ENCODE results near the gene OR2A1. TPM values are rescaled to one million over a fixed set of nuclear protein-coding genes. Genes with fewer than 3 reads are reported as not detected.
"Not testable (repeated sequence)": the region's sequence is repeated elsewhere in the genome, so short reads cannot be mapped to it uniquely, and the experiment has no call there.

OR2A1 gene
- total and polyA plus RNA-seq, 2 of the 8 experiments (the other 6 are each of a cell fraction or from before 2014, with no cell fraction given) = 0.05 TPM; not detected in 1

DNA sequence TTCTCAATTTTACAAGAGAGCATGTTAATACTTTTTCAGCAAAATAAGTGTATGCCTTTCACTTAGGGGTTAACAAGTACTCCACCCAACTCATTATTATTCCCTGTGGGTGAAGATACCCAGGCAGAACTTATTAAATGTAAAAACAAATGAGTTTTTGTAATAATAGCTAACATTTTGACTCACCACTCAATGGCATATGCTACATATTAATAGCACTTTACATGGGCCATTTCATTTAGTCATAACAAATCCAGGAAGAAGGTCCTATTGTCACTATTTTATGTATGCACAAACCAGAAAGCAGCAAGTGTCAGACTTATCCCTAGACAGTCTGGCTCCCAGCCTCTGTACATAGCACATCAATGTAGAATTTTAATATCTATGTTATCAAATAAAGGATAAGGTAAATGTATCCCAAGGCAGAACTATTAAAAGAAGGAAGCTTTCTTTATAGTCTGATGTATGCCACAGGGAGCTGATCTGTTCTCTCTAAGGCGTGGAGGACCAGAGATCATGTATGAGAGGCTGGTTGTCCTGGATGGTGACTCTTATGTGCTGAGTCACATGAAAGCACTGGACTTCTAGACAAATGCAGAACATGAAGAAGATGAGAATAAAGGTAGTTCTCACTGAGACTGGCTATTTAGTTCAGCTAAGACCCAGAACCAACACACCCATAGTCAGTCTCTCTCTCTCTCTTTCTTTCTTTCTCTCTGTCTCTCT is 9.5 kb upstream of the OR2A1 start:
- H3K23ac ChIP-seq (ENCODE audit: insufficient read length); H3K4me2 ChIP-seq (ENCODE audit: insufficient read depth in 1 of 2, low read depth in 2 of 2, low read length in 2 of 2); H2BK20ac ChIP-seq (ENCODE audit: low read length); H3K79me2 ChIP-seq (ENCODE audit: control insufficient read depth in 1 of 2, insufficient read depth in 2 of 2, low read length in 2 of 2); H4K5ac ChIP-seq (ENCODE audit: insufficient read length, low read depth, low read length); H2BK15ac ChIP-seq (ENCODE audit: low read length); FAIRE-seq; POLR2A ChIA-PET (ENCODE audit: partially characterized antibody); H3K4me1 ChIP-seq (replicated peaks in 1 of 4; ENCODE audit: control insufficient read depth in 3 of 4, insufficient read depth in 4 of 4, low read length in 3 of 4); CTCF ChIA-PET (ENCODE audit: partially characterized antibody); DNase-seq (ENCODE audit: low read depth in 1 of 2, low spot score in 2 of 2); H4K91ac ChIP-seq (replicated peaks; ENCODE audit: insufficient read length, low read length); H2BK12ac ChIP-seq (ENCODE audit: low read depth, low read length); H3K9me3 ChIP-seq (ENCODE audit: insufficient read depth in 2 of 2, low read depth in 1 of 2, low read length in 1 of 2); H3K9ac ChIP-seq (replicated peaks in 1 of 4; ENCODE audit: extremely low read depth in 1 of 4, low read depth in 3 of 4, low read length in 3 of 4); H3K14ac ChIP-seq (ENCODE audit: insufficient read length); H4K8ac ChIP-seq (ENCODE audit: extremely low read depth, insufficient read depth, low read length); H2AFZ ChIP-seq (ENCODE audit: low read length); H3K27ac ChIP-seq (ENCODE audit: low read depth, low read length); H3K56ac ChIP-seq (replicated peaks; ENCODE audit: insufficient read length, low read depth, low read length); H3K27me3 ChIP-seq (replicated peaks in 1 of 4; ENCODE audit: control insufficient read depth in 3 of 4, extremely low read depth in 1 of 4, insufficient read depth in 3 of 4, low read length in 3 of 4); H4K20me1 ChIP-seq (replicated peaks in 1 of 2; ENCODE audit: control insufficient read depth in 1 of 2, insufficient read depth in 2 of 2, low read length in 2 of 2); H3K79me1 ChIP-seq (ENCODE audit: low read depth, low read length); H2BK5ac ChIP-seq (ENCODE audit: low read depth, low read length); H2AK5ac ChIP-seq (ENCODE audit: low read depth, low read length); H3K4ac ChIP-seq (replicated peaks; ENCODE audit: insufficient read length, low read depth, low read length); H2BK120ac ChIP-seq (replicated peaks; ENCODE audit: low read depth, low read length); H3K18ac ChIP-seq (ENCODE audit: extremely low read depth, low read length); H3K36me3 ChIP-seq (ENCODE audit: control insufficient read depth in 2 of 4, insufficient read depth in 4 of 4, low read length in 3 of 4); H3K23me2 ChIP-seq (ENCODE audit: low read depth, low read length); H3K4me3 ChIP-seq (ENCODE audit: extremely low read depth in 1 of 4, insufficient read depth in 2 of 4, low read depth in 3 of 4, low read length in 4 of 4): not testable (repeated sequence)
- WGBS, 2 experiments (ENCODE audit: extremely low coverage in 1 of 2, insufficient coverage in 1 of 2, insufficient read length in 1 of 2, insufficient replicate concordance in 2 of 2, low coverage in 1 of 2, low lambda C conversion rate in 2 of 2, missing lambda C conversion rate in 1 of 2) = no CpG with 5 or more reads among the region's 1 CpG

DNA sequence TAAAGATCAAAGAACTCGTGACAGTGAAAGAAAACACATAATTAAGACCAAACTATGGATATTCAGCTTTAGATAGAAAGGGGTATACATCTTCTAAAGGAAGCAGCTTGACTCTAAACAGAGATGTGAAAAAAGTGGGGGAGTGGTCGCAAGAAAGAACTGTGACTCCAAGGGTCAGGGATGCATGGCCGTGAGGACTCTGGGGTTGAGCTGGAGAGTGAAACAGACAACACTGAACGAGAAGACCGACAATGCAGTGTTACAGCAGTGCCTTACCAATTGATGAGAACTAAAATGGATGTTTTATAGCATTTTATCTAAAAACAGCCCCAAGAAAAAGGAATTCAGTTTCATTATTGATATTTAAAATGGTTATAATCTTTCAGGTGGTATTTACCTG is 8.6 kb upstream of the OR2A1 start:
- no CpG with 5 or more reads among the region's 5 CpGs for WGBS, 2 experiments (ENCODE audit: extremely low coverage in 1 of 2, insufficient coverage in 1 of 2, insufficient read length in 1 of 2, insufficient replicate concordance in 2 of 2, low coverage in 1 of 2, low lambda C conversion rate in 2 of 2, missing lambda C conversion rate in 1 of 2)
- H3K23ac ChIP-seq (ENCODE audit: insufficient read length); FAIRE-seq: not testable (repeated sequence)

More for the DNA sequence above, 8.6 kb upstream of the OR2A1 start:
- H3K79me1 ChIP-seq (ENCODE audit: low read depth, low read length); H4K20me1 ChIP-seq (replicated peaks in 1 of 2; ENCODE audit: control insufficient read depth in 1 of 2, insufficient read depth in 2 of 2, low read length in 2 of 2); H4K91ac ChIP-seq (replicated peaks; ENCODE audit: insufficient read length, low read length); H3K27me3 ChIP-seq (replicated peaks in 1 of 4; ENCODE audit: control insufficient read depth in 3 of 4, extremely low read depth in 1 of 4, insufficient read depth in 3 of 4, low read length in 3 of 4); H2BK20ac ChIP-seq (ENCODE audit: low read length); H2BK120ac ChIP-seq (replicated peaks; ENCODE audit: low read depth, low read length); H2AK5ac ChIP-seq (ENCODE audit: low read depth, low read length); H3K18ac ChIP-seq (ENCODE audit: extremely low read depth, low read length); H3K27ac ChIP-seq (ENCODE audit: low read depth, low read length); CTCF ChIA-PET (ENCODE audit: partially characterized antibody); H3K36me3 ChIP-seq (ENCODE audit: control insufficient read depth in 2 of 4, insufficient read depth in 4 of 4, low read length in 3 of 4); H3K14ac ChIP-seq (ENCODE audit: insufficient read length); H3K4me3 ChIP-seq (ENCODE audit: extremely low read depth in 1 of 4, insufficient read depth in 2 of 4, low read depth in 3 of 4, low read length in 4 of 4); H3K56ac ChIP-seq (replicated peaks; ENCODE audit: insufficient read length, low read depth, low read length); H2BK5ac ChIP-seq (ENCODE audit: low read depth, low read length); H3K9ac ChIP-seq (replicated peaks in 1 of 4; ENCODE audit: extremely low read depth in 1 of 4, low read depth in 3 of 4, low read length in 3 of 4); H4K5ac ChIP-seq (ENCODE audit: insufficient read length, low read depth, low read length); H2BK12ac ChIP-seq (ENCODE audit: low read depth, low read length); H3K23me2 ChIP-seq (ENCODE audit: low read depth, low read length); DNase-seq (ENCODE audit: low read depth in 1 of 2, low spot score in 2 of 2); H2BK15ac ChIP-seq (ENCODE audit: low read length); H3K4me2 ChIP-seq (ENCODE audit: insufficient read depth in 1 of 2, low read depth in 2 of 2, low read length in 2 of 2); H3K4me1 ChIP-seq (replicated peaks in 1 of 4; ENCODE audit: control insufficient read depth in 3 of 4, insufficient read depth in 4 of 4, low read length in 3 of 4); POLR2A ChIA-PET (ENCODE audit: partially characterized antibody); H4K8ac ChIP-seq (ENCODE audit: extremely low read depth, insufficient read depth, low read length); H2AFZ ChIP-seq (ENCODE audit: low read length); H3K9me3 ChIP-seq (ENCODE audit: insufficient read depth in 2 of 2, low read depth in 1 of 2, low read length in 1 of 2); H3K4ac ChIP-seq (replicated peaks; ENCODE audit: insufficient read length, low read depth, low read length); H3K79me2 ChIP-seq (ENCODE audit: control insufficient read depth in 1 of 2, insufficient read depth in 2 of 2, low read length in 2 of 2): not testable (repeated sequence)
